Lower lobe of right lung (tissue), 2 donors: ENCODE data around the gene KIF6. TPM values are rescaled to one million over a fixed set of nuclear protein-coding genes. Genes with fewer than 3 reads are reported as not detected.
A peak's percentile ranks its signal among the peaks of the same experiment; 100 is the strongest.

Source experiments
- ATAC-seq, 2 donors: fragments of 200-7000 bp; cut with Tn5 transposase; one replicate each; pipeline ENCODE4 v1.9.1; 2020 to 2022; ENCODE audit warnings: mild to moderate bottlenecking in 2 of 2, moderate library complexity in 2 of 2
- DNase-seq: peaks from one replicate; pipeline ENCODE4 v3.0.0-alpha.2; 2020
- H3K27ac ChIP-seq: fragments of 200-600 bp; one replicate; pipeline ENCODE4 v1.8.0; 2022
- H3K27me3 ChIP-seq: fragments of 200-600 bp; one replicate; pipeline ENCODE4 v1.8.0; 2022; ENCODE audit warnings: low read depth
- H3K36me3 ChIP-seq: fragments of 200-600 bp; one replicate; pipeline ENCODE4 v1.8.0; 2022; ENCODE audit warnings: mild to moderate bottlenecking
- H3K4me1 ChIP-seq: fragments of 200-600 bp; one replicate; pipeline ENCODE4 v1.8.0; 2022
- H3K4me3 ChIP-seq: fragments of 200-600 bp; one replicate; pipeline ENCODE4 v1.8.0; 2022; ENCODE audit warnings: mild to moderate bottlenecking
- H3K9me3 ChIP-seq: fragments of 200-600 bp; one replicate; pipeline ENCODE4 v1.8.0; 2022
- CTCF ChIP-seq: fragments of 200-600 bp; IDR thresholded peaks from one replicate; pipeline ENCODE4 v1.8.0; 2022; ENCODE audit warnings: antibody characterized with exemption, mild to moderate bottlenecking
- intact Hi-C: fragments of 100-400 bp; cut with DNase I; formaldehyde crosslinking; loops from one replicate; pipeline ENCODE4 v1.11.0; 2022
- total RNA-seq: library from RNA; stranded (reverse); fragmentation: NEBNext Ultra II Directional; extraction: Animal tissue kit (Norgen Biotek cat#: 25700); gene quantifications from one replicate; pipeline ENCODE4 v1.2.1, GENCODE V29; 2021
- donor health status: DM: no; HTN: yes; CAD: no; lungs with severe emphysema.

The KIF6 gene
- total RNA-seq, 1 donor from 2014 or later: 2.5 TPM

GRCh38 chr6:39298061-39298460 lies 427.1 kb downstream of the KIF6 start:
- H3K9me3 ChIP-seq: no peaks in the 10 kb centered on the region
- ATAC-seq: no peak
- intact Hi-C loops: no loop called here

GRCh38 chr6:39296745-39297640 lies 428.2 kb downstream of the KIF6 start:
- H3K36me3 ChIP-seq: no peaks in the 10 kb centered on the region
- H3K27ac ChIP-seq: no peak overlapping the region
- peak; percentile 49 to 50 for ATAC-seq
- H3K9me3 ChIP-seq: no peaks in the 10 kb centered on the region
- peaks cover 7% of the 10 kb centered on the region for H3K4me1 ChIP-seq
- H3K27me3 ChIP-seq: no peaks in the 10 kb centered on the region
- intact Hi-C loops: no loop called here
- TF ChIP-seq CTCF: no peak
- no peak for DNase-seq
- H3K4me3 ChIP-seq: no peak overlapping the region

More at GRCh38 chr6:39298061-39298460, 427.1 kb downstream of the KIF6 start:
- peaks cover 7% of the 10 kb centered on the region for H3K4me1 ChIP-seq
- H3K27me3 ChIP-seq: no peaks in the 10 kb centered on the region
- H3K36me3 ChIP-seq: no peaks in the 10 kb centered on the region
- no peak overlapping the region for H3K4me3 ChIP-seq
- no peak for TF ChIP-seq CTCF
- no peak overlapping the region for H3K27ac ChIP-seq
- DNase-seq: peak; percentile 54

DNA sequence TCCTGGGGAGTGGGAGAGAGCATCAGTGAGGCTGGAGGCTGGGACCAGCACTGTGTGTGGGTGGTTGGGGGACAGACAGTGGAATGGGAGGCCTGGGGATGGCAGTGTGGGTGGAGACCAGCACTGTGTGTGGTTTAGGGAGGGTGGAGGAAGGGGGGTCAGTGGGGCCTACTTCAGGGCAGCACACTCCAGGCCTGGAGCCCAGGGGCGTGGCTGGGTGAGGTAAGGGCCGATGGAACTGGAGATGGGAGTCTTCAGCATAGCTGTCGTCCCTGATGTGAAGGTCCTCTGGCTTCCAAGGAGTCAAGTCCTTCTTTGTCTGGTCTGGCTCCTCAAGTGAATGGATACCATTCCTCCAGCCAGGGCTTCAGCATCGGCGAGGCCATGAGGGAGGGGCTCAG lies 429.6 kb downstream of the KIF6 start:
- ATAC-seq: peak in 1 of 2 donors; percentile 55
- intact Hi-C loops: no loop called here
- no peak for TF ChIP-seq CTCF

DNA sequence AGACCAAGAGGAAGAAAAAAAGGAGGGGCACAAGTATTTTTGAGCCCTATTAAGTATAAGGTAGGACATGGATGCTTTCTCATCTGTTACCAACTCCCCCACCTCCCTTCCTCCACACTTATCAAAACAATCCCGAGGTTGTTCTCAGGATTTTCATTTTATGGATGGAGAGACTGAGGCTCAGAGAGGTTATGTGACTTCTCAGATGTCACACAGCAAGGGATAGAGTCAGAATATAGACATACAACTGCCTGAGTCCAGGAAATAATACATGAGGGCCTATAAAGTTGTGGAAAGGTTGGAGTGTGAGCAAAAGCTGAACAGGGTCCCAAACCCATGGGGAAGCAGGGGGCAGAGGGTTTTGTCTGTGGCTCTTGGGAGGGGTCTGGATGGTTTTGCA lies 430.3 kb downstream of the KIF6 start:
- Histone ChIP-seq H3K27me3 (no peaks in the 10 kb centered on the region), H3K4me1 (peaks cover 7% of the 10 kb centered on the region), H3K36me3 (no peaks in the 10 kb centered on the region)

More for the DNA sequence above, 429.6 kb downstream of the KIF6 start:
- Histone ChIP-seq H3K27me3 (no peaks in the 10 kb centered on the region), H3K27ac (no peak overlapping the region), H3K36me3 (no peaks in the 10 kb centered on the region), H3K4me3 (no peak overlapping the region), H3K9me3 (no peaks in the 10 kb centered on the region), H3K4me1 (peaks cover 7% of the 10 kb centered on the region)
- no peak for DNase-seq

GRCh38 chr6:39294133-39294532 lies 431.1 kb downstream of the KIF6 start:
- H3K4me1 ChIP-seq: peaks cover 7% of the 10 kb centered on the region
- H3K27ac ChIP-seq: no peak overlapping the region
- ATAC-seq (no peak), DNase-seq (no peak)
- no peaks in the 10 kb centered on the region for H3K36me3 ChIP-seq
- no peak overlapping the region for H3K4me3 ChIP-seq
- TF ChIP-seq CTCF: no peak
- H3K9me3 ChIP-seq: no peaks in the 10 kb centered on the region
- intact Hi-C loops: no loop called here
- H3K27me3 ChIP-seq: no peaks in the 10 kb centered on the region

More for the DNA sequence above, 430.3 kb downstream of the KIF6 start:
- ATAC-seq: no peak
- H3K9me3 ChIP-seq: no peaks in the 10 kb centered on the region
- no peak for TF ChIP-seq CTCF
- H3K4me3 ChIP-seq: no peak overlapping the region
- intact Hi-C loops: no loop called here
- no peak overlapping the region for H3K27ac ChIP-seq
- no peak for DNase-seq
